ENCODE data around the gene TEX48.

TEX48 gene

GRCh38 chr9:114694146-114694545, 12.2 kb upstream of the TEX48 start:
- no peak for DNase-seq (ENCODE audit: extremely low read depth in 1 of 2, low read depth in 1 of 2)

- DNase-seq (ENCODE audit: extremely low read depth in 1 of 2, low read depth in 1 of 2), result no peak
Observed at GRCh38 chr9:114693248-114693855, 11.4 kb upstream of the TEX48 start.

GRCh38 chr9:114691956-114692295, 9.9 kb upstream of the TEX48 start:
- DNase-seq (ENCODE audit: extremely low read depth in 1 of 2, low read depth in 1 of 2), result no peak

GRCh38 chr9:114691046-114691955, 9.3 kb upstream of the TEX48 start:
- DNase-seq (ENCODE audit: extremely low read depth in 1 of 2, low read depth in 1 of 2), result peak; percentile 41 to 76

GRCh38 chr9:114690308-114690707, 8.3 kb upstream of the TEX48 start:
- DNase-seq (ENCODE audit: extremely low read depth in 1 of 2, low read depth in 1 of 2), result no peak

GRCh38 chr9:114689813-114690212, 7.8 kb upstream of the TEX48 start:
- no peak for DNase-seq (ENCODE audit: extremely low read depth in 1 of 2, low read depth in 1 of 2)

GRCh38 chr9:114688909-114689610, 7.1 kb upstream of the TEX48 start:
- DNase-seq (ENCODE audit: extremely low read depth in 1 of 2, low read depth in 1 of 2), result no peak

- DNase-seq (ENCODE audit: extremely low read depth in 1 of 2, low read depth in 1 of 2), result no peak
Observed at GRCh38 chr9:114688379-114688778, 6.4 kb upstream of the TEX48 start.

GRCh38 chr9:114687034-114687433, 5.0 kb upstream of the TEX48 start:
- no peak for DNase-seq (ENCODE audit: extremely low read depth in 1 of 2, low read depth in 1 of 2)

GRCh38 chr9:114685951-114686350, 4.0 kb upstream of the TEX48 start:
- DNase-seq (ENCODE audit: extremely low read depth in 1 of 2, low read depth in 1 of 2), result no peak

- DNase-seq (ENCODE audit: extremely low read depth in 1 of 2, low read depth in 1 of 2), result no peak
Observed at GRCh38 chr9:114684036-114684435, 2.0 kb upstream of the TEX48 start.

- no peak for DNase-seq (ENCODE audit: extremely low read depth in 1 of 2, low read depth in 1 of 2)
Observed at GRCh38 chr9:114682846-114683245, 854 bp upstream of the TEX48 start.

- DNase-seq (ENCODE audit: extremely low read depth in 1 of 2, low read depth in 1 of 2), result no peak
Observed at GRCh38 chr9:114680259-114681001, 1.6 kb downstream of the TEX48 start.

GRCh38 chr9:114678795-114679194, 3.2 kb downstream of the TEX48 start:
- no peak for DNase-seq (ENCODE audit: extremely low read depth in 1 of 2, low read depth in 1 of 2)

GRCh38 chr9:114678130-114678529, 3.9 kb downstream of the TEX48 start:
- no peak for DNase-seq (ENCODE audit: extremely low read depth in 1 of 2, low read depth in 1 of 2)

GRCh38 chr9:114677418-114677817, 4.6 kb downstream of the TEX48 start:
- DNase-seq (ENCODE audit: extremely low read depth in 1 of 2, low read depth in 1 of 2), result no peak

- no peak for DNase-seq (ENCODE audit: extremely low read depth in 1 of 2, low read depth in 1 of 2)
Observed at GRCh38 chr9:114676901-114677300, 5.1 kb downstream of the TEX48 start.

- no peak for DNase-seq (ENCODE audit: extremely low read depth in 1 of 2, low read depth in 1 of 2)
Observed at GRCh38 chr9:114674798-114675540, 7.0 kb downstream of the TEX48 start.

- no peak for DNase-seq (ENCODE audit: extremely low read depth in 1 of 2, low read depth in 1 of 2)
Observed at GRCh38 chr9:114674076-114674797, 7.8 kb downstream of the TEX48 start.

- no peak for DNase-seq (ENCODE audit: extremely low read depth in 1 of 2, low read depth in 1 of 2)
Observed at GRCh38 chr9:114671605-114672004, 10.4 kb downstream of the TEX48 start.
